ENCODE measurements around the gene IRF2BP1.
"Not testable (repeated sequence)": the region's sequence is repeated elsewhere in the genome, so short reads cannot be mapped to it uniquely, and the experiment has no call there.

IRF2BP1 gene

GRCh38 chr19:45881082-45881908 is 4.6 kb downstream of the IRF2BP1 start:
- no peak for DNase-seq

DNA sequence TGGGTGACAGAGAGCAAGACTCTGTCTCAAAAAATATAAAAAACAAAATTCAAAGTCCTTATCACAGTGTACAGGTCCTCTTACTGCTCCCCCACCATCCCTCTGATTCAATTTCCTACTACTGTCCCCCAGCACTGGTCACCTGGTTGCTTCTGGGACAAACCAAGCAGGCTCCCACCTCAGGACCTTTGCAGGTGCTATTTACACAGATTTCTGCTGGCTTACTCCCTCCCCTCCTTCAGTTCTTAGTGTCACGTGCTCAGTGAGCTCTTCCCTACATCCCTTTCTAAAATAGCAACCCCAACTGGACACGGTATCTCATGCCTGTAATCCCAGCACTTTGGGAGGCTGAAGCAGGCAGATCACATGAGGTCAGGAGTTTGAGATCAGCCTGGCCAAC is 6.0 kb downstream of the IRF2BP1 start:
- DNase-seq: no peak

DNA sequence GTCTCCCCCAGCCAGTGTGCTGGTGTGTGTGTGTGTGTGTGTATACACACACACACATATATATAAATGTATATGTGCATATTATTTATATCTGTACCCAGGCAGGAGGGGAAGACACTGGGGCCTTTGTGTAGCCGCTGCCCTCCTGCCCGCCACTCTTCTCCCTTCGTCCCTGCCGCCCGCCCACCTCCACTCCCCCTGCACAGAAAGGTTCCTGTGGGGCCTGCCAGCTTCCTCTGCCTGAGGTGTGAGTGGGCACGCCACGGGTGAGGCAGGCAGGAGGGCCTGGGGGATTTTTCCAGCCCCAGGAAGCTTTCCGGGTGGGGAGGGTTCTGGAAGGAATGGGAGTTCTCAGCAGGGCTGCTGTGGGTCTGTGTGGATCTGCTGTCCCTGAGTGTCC is 6.9 kb downstream of the IRF2BP1 start:
- no peak for DNase-seq

DNA sequence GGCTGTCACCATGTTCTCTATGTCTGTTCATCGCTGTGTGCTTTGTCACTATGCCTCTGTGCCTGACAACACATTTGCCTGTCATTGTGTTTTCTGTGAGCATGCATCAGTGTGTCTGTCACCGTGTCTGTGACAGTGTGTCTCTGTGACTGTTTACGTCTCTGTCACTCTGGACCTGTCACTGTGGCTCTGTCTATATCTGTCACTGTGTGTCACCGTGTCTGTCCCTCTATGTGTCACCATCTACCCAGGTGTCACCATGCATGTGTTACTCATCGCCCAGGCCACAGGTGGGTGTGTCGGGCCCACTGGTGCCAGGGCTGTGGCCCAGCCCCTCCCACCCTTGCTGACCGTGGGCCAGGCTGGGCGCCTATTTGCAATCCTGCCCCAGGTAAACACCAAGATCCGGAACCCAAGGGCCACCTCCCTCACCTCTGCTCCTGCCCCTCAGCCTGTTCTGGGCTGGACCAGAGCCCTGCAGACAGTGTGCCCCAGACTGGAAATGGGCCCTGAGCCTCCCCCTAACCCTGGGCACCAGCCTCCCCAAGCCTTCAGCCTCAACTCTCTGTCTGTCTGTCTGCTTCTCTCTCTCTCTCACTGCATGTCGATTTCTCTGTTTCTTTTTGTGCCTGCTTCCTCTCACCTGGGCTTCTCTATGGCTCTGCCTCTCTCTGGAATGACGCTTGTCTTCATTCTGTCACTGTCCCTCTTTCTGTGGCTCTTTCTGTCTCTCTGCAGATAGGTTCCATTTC is 7.7 kb downstream of the IRF2BP1 start:
- DNase-seq: no peak

DNA sequence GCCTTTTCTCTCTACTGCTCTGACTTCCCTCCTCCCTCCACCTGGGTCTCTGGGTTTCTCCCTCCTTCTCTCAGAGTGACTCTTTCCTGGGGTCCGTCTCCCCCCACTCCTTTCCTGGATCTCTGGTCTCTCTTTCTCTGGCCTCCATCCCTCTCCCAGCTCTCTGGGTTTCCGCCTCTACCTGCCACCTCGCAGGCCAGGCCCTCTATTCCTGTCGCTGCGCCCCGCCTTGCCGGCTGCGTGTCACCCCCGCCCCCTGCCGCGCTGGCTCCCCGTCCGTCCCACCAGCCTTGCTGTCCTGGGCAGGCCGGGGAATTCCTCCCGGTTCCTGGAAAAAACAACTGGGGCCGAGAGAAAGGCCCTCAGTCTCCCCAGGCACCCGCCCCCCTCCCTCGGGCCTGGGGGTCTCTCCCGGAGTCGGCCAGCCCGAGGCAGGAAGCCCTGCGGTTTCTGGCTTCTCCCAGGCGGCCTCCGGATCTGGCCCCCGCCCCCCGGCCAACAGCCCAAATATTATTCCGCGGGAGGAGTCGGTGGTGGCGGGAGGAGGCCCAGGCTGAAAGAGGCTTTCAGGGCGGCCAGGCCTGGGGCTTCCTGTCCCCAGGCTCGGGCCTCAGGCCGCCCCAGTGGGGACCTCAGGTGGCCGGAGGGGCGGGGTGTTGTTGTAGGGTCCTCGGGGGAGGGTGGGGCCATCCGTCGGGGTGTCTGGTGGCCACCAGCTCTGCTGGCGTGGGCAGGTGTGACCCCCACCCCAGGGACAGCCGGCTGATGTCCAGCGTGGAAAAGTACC is 9.3 kb downstream of the IRF2BP1 start:
- no peak for DNase-seq

GRCh38 chr19:45876161-45876410 is 9.9 kb downstream of the IRF2BP1 start:
- DNase-seq: no peak

- no peak for DNase-seq
Measured at GRCh38 chr19:45874620-45874966, 11.3 kb downstream of the IRF2BP1 start.

DNA sequence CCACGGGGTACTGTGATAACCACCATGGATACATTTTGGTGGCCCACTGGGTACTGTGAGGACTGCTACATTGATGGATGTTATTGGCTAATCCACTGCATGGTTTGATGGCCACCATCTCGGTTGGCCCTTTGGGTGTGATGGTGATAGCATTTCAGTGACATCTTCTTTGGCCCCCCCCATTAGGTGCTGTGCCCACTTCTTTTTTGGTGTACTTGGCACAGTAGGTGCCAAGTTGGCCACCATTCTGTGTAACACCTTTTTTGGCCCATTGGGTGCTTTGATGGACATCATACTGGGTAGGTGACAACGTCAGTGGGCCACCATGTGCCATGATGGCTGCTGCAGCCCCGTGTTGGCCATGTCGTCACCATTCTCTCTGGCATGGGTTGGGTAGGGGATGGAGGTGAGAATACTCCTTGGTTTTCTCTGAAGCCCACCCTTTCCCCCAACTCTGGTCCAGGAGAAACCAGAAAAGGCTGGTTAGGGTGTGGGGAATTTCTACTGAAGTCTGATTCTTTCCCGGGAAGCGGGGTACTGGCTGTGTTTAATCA is 12.6 kb downstream of the IRF2BP1 start:
- DNase-seq: no peak

GRCh38 chr19:45872095-45872919 is 13.6 kb downstream of the IRF2BP1 start:
- no peak for DNase-seq

- DNase-seq: no peak
Measured at GRCh38 chr19:45870798-45871197, 15.1 kb downstream of the IRF2BP1 start.

DNA sequence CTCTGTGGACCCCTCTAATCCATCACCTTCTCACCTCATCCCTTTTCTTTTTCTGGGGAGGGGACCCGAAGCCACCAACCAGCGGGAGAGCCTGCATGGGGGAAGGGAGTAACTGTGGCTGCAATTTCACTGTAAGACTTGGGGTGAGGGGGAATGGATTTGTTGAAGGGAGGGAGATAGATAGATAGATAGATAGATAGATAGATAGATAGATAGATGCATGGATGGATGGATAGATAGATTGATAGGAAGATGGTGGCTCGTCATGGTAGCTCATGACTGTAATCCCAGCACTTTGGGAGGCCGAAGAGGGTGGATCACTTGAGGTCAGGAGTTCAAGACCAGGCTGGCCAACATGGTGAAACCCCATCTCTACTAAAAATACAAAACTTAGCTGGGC is 18.7 kb downstream of the IRF2BP1 start:
- not testable (repeated sequence) for DNase-seq

DNA sequence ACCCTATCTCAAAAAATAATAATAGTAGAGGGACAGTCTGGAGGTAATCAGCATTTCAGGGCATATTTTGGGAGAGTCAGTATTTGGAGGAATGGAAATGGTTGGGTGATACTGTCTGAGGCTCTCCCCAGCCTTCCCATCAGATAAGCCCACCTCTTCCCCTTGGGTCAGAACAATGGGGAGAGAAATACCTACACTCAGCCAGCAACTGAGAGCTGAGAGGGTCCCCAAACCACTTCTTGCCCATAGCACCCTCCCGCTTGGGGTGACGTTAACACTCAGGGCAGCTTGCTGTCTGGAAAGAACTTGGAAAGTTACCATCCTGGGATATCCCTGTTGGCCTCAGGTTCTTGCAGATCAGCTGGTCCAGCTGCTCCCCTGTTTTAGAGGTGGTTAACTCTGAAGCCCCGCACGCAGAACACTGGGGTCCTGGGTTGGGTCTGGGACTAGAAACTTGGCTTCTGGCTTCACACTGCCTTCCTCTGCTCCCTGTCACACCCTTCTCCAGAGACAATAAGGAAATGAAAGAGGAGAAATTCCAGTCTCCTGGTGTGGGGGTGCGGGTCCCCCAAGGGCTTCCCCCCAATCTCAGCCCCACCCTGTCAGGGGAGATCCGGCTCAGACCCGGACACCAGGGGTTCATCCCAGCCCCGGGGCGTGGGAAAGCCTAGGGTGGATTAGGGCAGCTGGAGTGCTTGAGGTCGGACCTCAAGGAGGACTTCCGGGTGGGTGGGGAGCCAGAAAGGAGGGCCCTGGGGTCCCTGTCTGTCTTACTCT is 19.4 kb downstream of the IRF2BP1 start:
- no peak for DNase-seq

DNA sequence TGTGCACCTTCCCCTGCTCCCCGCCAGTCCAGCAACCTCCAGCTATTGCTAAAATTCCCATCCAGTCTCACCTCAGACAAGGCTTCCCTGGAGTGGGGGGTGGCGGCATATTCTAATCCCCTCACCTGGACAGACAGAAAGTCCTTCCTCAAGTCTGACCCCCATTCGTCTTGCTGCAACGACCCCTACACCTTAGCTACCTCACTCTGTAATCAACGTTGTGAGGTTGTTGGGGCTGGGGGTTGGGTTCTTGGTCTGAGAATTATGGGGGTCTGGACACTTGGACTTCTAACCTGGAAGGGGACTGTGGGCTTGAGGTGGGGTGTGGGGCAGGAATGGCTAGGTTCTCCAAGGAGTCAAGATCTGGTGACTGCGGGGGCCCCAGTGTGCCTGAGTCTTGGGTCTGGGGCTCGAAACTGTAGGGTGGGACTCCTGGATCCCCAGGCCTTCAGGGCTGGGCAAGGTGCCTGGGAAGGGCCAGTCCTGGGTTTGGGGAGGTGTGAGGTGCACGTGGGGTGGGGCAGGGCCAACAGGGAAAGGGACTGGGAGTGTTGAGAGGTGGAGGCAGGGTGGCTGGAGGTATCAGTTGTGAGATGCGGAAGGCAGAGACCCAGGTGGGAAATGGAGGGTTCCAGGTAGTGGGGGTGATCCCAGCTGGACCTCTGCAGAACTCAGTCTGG is 20.5 kb downstream of the IRF2BP1 start:
- no peak for DNase-seq

DNA sequence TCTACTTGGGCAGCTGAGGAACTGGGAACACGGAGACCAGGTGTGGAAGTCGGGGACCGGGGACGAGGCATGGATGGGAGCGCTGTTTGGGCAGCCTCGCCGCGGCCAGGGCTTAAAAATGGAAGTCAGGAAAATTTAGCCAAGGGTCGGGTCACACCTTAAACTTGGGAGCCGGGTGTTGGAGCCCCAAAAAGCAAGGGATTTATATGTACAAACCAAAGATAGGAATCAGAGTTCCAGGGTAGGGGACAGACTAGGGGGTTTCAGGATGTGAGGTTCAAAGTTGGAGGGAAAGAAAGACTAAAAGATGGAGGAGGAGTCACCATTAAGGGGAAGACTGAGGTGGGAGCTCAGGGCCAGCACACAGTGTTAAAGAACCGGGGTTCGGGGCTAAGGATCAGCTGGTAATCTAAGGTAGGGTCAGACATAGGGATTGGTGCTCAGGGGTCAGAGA is 21.3 kb downstream of the IRF2BP1 start:
- DNase-seq: no peak

DNA sequence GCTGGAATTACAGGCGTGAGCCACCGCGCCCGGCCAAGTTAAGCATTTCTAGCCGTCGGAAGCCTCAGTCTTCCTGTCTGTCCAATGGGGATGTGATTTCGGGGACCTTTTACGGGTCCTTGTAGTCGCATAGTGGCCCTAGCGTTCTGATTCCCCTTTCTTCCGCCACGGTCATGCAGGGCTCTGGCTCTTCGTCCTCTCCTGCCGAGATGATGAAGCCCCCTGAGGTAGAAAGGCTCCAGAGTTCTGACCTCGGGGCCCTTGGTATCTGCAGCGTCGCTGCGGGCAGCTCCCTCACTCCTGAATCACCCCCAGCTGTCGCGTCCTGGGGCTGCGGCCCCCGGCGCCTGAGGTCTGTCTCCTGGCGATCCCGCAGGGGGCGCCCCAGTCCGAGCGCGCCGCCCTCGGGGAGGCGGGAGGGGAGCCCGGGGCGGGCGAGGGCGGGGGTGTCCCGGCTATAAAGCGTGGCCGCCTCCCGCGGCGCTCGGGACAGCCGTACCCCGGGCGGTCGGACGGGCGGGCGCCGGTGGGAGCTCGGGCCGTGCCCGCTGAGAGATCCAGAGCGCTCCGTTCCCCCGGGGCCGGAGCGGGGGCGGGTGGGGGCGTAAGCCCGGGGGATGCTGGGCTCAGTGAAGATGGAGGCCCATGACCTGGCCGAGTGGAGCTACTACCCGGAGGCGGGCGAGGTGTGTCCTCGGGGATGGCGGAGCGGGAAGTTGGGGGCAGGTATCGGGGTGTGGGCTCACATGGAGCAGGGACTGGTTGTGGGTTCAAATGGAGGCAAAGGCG is 21.9 kb downstream of the IRF2BP1 start, which contains the start of gene FOXA3:
FOXA3 (plus strand) TSS at position 487 of the 789 bp plus-strand sequence; CDS start at position 618, 131 bp downstream.
- DNase-seq: no peak

DNA sequence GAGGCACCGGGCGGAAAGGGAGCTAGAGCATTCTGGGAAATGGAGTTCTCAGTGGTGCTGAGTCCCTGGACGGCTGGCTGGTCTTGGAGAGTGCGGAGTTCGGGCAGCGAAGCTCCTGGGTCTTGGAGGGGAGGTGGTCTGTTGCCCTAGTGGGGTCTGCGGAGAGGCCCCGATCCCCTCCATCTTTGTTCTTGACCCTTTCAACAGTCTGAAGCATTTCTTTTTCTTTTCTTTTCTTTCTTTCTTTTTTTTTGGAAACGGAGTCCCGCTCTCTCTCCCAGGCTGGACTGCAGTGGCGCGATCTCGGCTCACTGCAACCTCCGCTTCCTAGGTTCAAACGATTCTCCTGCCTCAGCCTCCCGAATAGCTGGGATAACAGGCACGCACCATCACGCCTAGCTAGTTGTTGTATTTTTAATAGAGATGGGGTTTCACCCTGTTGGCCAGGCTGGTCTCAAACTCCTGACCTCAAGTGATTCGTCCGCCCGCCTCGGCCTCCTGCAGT is 22.6 kb downstream of the IRF2BP1 start:
- DNase-seq: no peak

GRCh38 chr19:45862564-45863334 is 23.2 kb downstream of the IRF2BP1 start, which contains the start of gene SYMPK:
Gene SYMPK, minus strand, starts transcription at chr19:45863147. Its CDS starts 8,652 bp downstream, at chr19:45854495.
- DNase-seq: peak; percentile 97

- no peak for DNase-seq
Measured at GRCh38 chr19:45862271-45862563, 23.7 kb downstream of the IRF2BP1 start.
